Ascending aorta (tissue), 2 donors: Measurements from ENCODE around the gene VAMP7. TPM values are rescaled to one million over a fixed set of nuclear protein-coding genes. Genes with fewer than 3 reads are reported as not detected.
"Not testable (repeated sequence)": the region's sequence is repeated elsewhere in the genome, so short reads cannot be mapped to it uniquely, and the experiment has no call there.

ENCODE experiments used
- DNase-seq, 2 donors: peaks; one replicate each; pipeline ENCODE4 v3.0.0-alpha.2; 2019; ENCODE audit warnings: low spot score in 2 of 2
- H3K27ac ChIP-seq, 2 donors: fragments of 200-600 bp; sonication (generic); one replicate each; pipeline ENCODE4 v1.5.1; 2016 to 2017; ENCODE audit warnings: mild to moderate bottlenecking in 1 of 2
- H3K27me3 ChIP-seq: fragments of 200-600 bp; sonication (generic); one replicate; pipeline ENCODE4 v1.5.1; 2017
- H3K36me3 ChIP-seq, 2 donors: fragments of 200-600 bp; sonication (generic); one replicate each; pipeline ENCODE4 v1.5.1; 2016
- H3K4me1 ChIP-seq, 2 donors: fragments of 200-600 bp; sonication (generic); one replicate each; pipeline ENCODE4 v1.5.1; 2016 to 2017; ENCODE audit warnings: mild to moderate bottlenecking in 1 of 2
- H3K4me3 ChIP-seq, 2 donors: fragments of 200-600 bp; sonication (generic); one replicate each; pipeline ENCODE4 v1.5.1; 2016 to 2017; ENCODE audit warnings: mild to moderate bottlenecking in 1 of 2
- H3K9me3 ChIP-seq, 2 donors: fragments of 200-600 bp; sonication (generic); one replicate each; pipeline ENCODE4 v1.5.1; 2016
- intact Hi-C: fragments of 100-400 bp; cut with DNase I; formaldehyde crosslinking; loops from one replicate; pipeline ENCODE4 v1.15.1; 2023
- total RNA-seq: library from RNA; depleted of rRNA; stranded (reverse); fragments of >200 nt; gene quantifications from one replicate; pipeline ENCODE4 v1.1.0, GENCODE V29; 2016
- TF ChIP-seq, protein P1 (sequence below), 3 experiments: fragments of 200-600 bp in 2 of 3; fragments of 450-650 bp in 1 of 3; sonication (generic) in 2 of 3; IDR thresholded peaks; one replicate each; pipeline ENCODE4 v1.5.1; 2016 to 2019; ENCODE audit warnings: antibody characterized with exemption in 3 of 3, mild to moderate bottlenecking in 1 of 3, moderate library complexity in 1 of 3

Gene VAMP7
- total RNA-seq, 1 donor from 2014 or later, result 8.0 TPM

DNA sequence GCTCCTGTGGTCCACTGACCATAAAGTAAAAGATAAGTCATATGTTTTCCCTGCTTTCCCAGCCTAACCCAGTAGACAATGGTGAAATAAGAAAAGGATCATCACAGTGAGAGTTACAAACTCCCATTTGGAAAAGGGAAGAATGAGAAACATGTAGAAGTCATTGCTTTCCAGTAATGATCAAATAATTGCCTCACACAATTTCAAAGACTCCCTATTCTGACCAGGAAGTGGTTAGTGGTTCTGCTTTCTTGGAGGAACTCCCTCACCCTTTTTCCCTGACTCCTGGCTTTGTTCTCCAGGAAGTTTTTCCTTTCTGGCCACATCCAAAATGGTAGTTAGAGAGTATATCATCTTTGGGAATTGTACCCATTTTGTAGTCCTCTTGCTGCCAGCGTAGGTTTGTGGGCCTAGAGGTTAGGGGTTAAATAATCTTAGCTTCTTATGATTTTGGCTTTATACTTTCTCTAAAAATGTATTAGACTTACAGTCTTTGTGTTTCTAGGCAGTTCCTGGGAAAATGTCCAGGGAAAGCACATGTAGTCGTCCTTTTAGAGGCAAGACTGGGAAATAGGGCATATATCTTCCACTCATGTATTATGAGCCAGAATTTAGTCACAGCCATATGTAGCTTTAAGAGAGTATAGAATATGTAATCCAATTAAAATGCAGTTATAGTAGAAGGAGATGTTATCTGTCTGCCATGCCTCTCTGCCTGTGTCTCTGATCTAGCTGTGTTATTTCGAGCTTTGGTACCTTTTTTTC is 10.5 kb downstream of the VAMP7 start:
- Histone ChIP-seq H3K27me3 (no peaks in the 10 kb centered on the region), H3K9me3 (no peaks in the 10 kb centered on the region), H3K4me1 (no peaks in the 10 kb centered on the region), H3K27ac (no peak overlapping the region), H3K4me3 (no peak overlapping the region), H3K36me3 (peaks cover 5 to 28% of the 10 kb centered on the region in 2 donors)
- TF ChIP-seq, protein P1, sequence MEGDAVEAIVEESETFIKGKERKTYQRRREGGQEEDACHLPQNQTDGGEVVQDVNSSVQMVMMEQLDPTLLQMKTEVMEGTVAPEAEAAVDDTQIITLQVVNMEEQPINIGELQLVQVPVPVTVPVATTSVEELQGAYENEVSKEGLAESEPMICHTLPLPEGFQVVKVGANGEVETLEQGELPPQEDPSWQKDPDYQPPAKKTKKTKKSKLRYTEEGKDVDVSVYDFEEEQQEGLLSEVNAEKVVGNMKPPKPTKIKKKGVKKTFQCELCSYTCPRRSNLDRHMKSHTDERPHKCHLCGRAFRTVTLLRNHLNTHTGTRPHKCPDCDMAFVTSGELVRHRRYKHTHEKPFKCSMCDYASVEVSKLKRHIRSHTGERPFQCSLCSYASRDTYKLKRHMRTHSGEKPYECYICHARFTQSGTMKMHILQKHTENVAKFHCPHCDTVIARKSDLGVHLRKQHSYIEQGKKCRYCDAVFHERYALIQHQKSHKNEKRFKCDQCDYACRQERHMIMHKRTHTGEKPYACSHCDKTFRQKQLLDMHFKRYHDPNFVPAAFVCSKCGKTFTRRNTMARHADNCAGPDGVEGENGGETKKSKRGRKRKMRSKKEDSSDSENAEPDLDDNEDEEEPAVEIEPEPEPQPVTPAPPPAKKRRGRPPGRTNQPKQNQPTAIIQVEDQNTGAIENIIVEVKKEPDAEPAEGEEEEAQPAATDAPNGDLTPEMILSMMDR (IDR thresholded peaks at IDR 0.05), result no peak
- DNase-seq, result no peak
- intact Hi-C loops, result no loop called here

DNA sequence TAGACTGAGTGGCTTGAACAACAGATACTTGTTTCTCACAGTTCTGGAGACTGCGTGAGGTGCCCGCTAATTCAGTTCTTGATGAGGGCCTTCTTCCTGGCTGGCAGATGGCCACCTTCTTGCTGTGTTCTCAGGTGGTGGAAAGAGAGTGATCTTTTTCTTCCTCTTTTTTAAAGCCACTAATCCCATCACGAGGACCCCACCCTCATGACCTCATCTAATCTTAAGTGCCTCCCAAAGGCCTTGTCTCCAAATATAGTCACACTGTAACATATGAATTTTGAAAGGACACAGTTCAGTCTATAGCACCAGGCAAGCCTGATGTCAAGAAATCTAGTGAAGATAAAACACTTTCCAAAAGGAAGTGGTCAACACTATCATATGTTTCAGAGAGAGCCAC is 12.4 kb downstream of the VAMP7 start:
- intact Hi-C loops, result no loop called here
- DNase-seq, result no peak
- H3K36me3 ChIP-seq, result peaks cover 5 to 36% of the 10 kb centered on the region in 2 donors
- no peaks in the 10 kb centered on the region for H3K4me1 ChIP-seq
- no peak overlapping the region for H3K27ac ChIP-seq
- H3K4me3 ChIP-seq, result no peak overlapping the region
- H3K9me3 ChIP-seq, result no peaks in the 10 kb centered on the region
- TF ChIP-seq, protein P1 (IDR thresholded peaks at IDR 0.05), result no peak
- H3K27me3 ChIP-seq, result no peaks in the 10 kb centered on the region

DNA sequence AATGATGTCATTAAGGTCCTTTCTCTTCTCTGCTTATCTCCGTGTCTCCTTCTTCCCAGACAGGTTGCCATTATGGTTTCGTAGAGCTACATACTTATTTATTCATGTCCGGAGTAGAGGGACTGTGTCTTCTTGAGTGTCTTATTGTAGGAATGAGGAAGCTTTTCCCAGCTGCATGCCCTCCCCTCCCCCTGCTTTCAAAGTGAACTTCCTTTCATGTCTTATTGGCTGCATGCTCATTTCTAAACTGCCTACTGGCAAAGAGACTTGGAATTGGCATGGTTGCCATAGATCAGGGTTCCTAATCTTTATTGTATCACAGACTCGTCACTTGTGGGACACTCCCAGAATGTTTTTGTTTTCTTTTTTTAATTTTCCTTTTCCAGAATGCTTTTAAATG is 15.4 kb downstream of the VAMP7 start:
- intact Hi-C loops, result no loop called here
- TF ChIP-seq, protein P1 (IDR thresholded peaks at IDR 0.05), result no peak
- Histone ChIP-seq H3K4me1 (no peaks in the 10 kb centered on the region), H3K9me3 (no peaks in the 10 kb centered on the region), H3K27me3 (no peaks in the 10 kb centered on the region), H3K4me3 (no peak overlapping the region), H3K27ac (no peak overlapping the region), H3K36me3 (peaks cover 5 to 36% of the 10 kb centered on the region in 2 donors)
- no peak for DNase-seq

DNA sequence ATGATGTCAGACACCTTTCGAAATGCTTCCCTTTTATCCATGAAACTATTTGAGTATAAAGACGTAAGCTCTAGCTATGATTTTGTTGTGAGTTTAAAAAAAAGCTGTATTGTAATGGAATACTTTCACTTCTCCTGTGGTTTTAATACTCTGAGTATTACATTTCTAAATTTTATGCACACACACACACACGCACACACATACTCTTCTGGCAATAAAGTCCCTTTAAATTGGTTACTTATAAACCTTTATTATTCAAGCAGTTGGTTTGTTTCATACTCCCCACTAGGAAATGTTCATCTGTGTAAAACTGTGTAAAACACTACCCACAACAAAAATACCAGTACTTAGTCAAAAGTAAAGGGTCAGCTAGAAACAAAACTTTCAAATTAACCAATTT is 18.2 kb downstream of the VAMP7 start:
- intact Hi-C loops, result no loop called here
- no peak for DNase-seq
- Histone ChIP-seq H3K36me3 (peaks cover 5 to 25% of the 10 kb centered on the region in 2 donors), H3K27me3 (no peaks in the 10 kb centered on the region), H3K4me3 (no peak overlapping the region), H3K27ac (no peak overlapping the region), H3K4me1 (no peaks in the 10 kb centered on the region), H3K9me3 (no peaks in the 10 kb centered on the region)
- TF ChIP-seq, protein P1 (IDR thresholded peaks at IDR 0.05), result no peak

DNA sequence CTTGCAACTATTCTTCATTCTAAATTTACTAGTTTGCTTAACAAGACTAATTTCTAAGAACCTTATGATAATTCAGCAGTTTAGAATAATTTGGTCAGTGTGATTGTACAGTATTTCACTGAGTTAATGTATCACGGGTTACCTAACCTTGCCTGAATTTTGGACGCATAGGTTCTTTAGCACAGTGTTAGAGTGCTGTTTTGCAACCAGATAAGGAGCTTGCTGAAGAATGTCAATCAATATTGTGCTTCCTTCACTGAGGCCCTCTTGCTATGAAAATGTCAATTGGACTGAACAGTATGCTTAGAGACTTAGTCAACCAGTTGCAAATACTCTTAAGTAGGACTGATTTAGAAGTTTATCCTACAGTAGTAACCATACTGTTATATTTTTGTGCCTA is 19.6 kb downstream of the VAMP7 start:
- Histone ChIP-seq H3K36me3 (peaks cover 0 to 25% of the 10 kb centered on the region in 2 donors), H3K9me3 (no peaks in the 10 kb centered on the region), H3K4me3 (no peak overlapping the region), H3K4me1 (no peaks in the 10 kb centered on the region), H3K27ac (no peak overlapping the region), H3K27me3 (no peaks in the 10 kb centered on the region)
- intact Hi-C loops, result no loop called here
- DNase-seq, result no peak
- TF ChIP-seq, protein P1 (IDR thresholded peaks at IDR 0.05), result no peak

DNA sequence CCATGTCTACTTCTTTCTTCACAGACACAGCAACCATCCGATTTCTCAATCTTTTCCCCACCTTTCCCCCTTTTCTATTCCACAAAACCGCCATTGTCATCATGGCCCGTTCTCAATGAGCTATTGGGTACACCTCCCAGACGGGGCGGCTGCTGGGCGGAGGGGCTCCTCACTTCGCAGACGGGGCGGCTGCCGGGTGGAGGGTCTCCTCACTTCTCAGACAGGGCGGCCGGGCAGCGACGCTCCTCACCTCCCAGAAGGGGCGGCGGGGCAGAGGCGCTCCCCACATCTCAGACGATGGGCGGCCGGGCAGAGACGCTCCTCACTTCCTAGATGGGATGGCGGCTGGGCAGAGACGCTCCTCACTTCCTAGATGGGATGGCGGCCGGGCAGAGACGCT is 26.5 kb downstream of the VAMP7 start:
- H3K36me3 ChIP-seq, H3K9me3 ChIP-seq, H3K27me3 ChIP-seq, H3K4me1 ChIP-seq, intact Hi-C loops, H3K27ac ChIP-seq, H3K4me3 ChIP-seq, DNase-seq: not testable (repeated sequence)
